CD4-positive, alpha-beta T cell (primary cell): ENCODE results near the gene DSCAML1. TPM values are rescaled to one million over a fixed set of nuclear protein-coding genes. Genes with fewer than 3 reads are reported as not detected.

Experiments
- ATAC-seq: fragments of 200-7000 bp; cut with Tn5 transposase; one replicate; pipeline ENCODE4 v1.10.0; 2022; ENCODE audit warnings: mild to moderate bottlenecking; ENCODE audit not compliant: poor library complexity
- CTCF ChIA-PET: fragments of 350-600 bp; sonication (Branson Sonifier 250); formaldehyde crosslinking; loops from one replicate; lab custom pipeline; 2021; ENCODE audit warnings: antibody characterized with exemption, inconsistent platforms; lab: Charles Lee
- POLR2A ChIA-PET: fragments of 350-600 bp; sonication (Branson Sonifier 250); formaldehyde crosslinking; loops from one replicate; lab custom pipeline; 2021; ENCODE audit warnings: antibody characterized with exemption, inconsistent platforms; lab: Charles Lee
- DNase-seq, 14 experiments: peaks; one replicate each; pipeline ENCODE4 v3.0.0-alpha.2; 2013 to 2020; ENCODE audit warnings: mixed read lengths in 2 of 14
- H3K27ac ChIP-seq, 2 donors: one replicate each; pipeline versions ENCODE4 v1.5.1 to v1.7.0; 2013; ENCODE audit warnings: low read length in 2 of 2, low read depth in 1 of 2, mild to moderate bottlenecking in 1 of 2
- H3K27me3 ChIP-seq, 2 experiments: 1 replicate in 1 of 2; 2 replicates in 1 of 2; pipeline versions ENCODE4 v1.6.1 to v1.7.0; 2013; ENCODE audit warnings: low read length in 2 of 2, control low read depth in 1 of 2, mild to moderate bottlenecking in 1 of 2, moderate library complexity in 1 of 2; ENCODE audit not compliant: insufficient read depth in 2 of 2, control insufficient read depth in 1 of 2
- H3K36me3 ChIP-seq: one replicate; pipeline ENCODE4 v1.6.1; 2013; ENCODE audit warnings: low read length, control low read depth; ENCODE audit not compliant: insufficient read depth
- H3K4me1 ChIP-seq: one replicate; pipeline ENCODE4 v1.6.1; 2013; ENCODE audit warnings: low read length, control low read depth; ENCODE audit not compliant: insufficient read depth
- H3K4me3 ChIP-seq: one replicate; pipeline ENCODE4 v1.5.1; 2013; ENCODE audit warnings: mild to moderate bottlenecking, low read length, moderate library complexity
- H3K9me3 ChIP-seq, 2 experiments: 1 replicate in 1 of 2; 2 replicates in 1 of 2; pipeline versions ENCODE4 v1.6.1 to v1.7.0; 2013; ENCODE audit warnings: low read length in 2 of 2, mild to moderate bottlenecking in 2 of 2, control low read depth in 1 of 2, moderate library complexity in 1 of 2; ENCODE audit not compliant: control insufficient read depth in 1 of 2, insufficient read depth in 1 of 2
- H3K27ac Mint-ChIP-seq: one replicate; pipeline ENCODE4 v1.8.0; 2020; ENCODE audit warnings: mixed read lengths
- H3K27me3 Mint-ChIP-seq: one replicate; pipeline ENCODE4 v1.8.0; 2021; ENCODE audit warnings: mixed read lengths
- H3K36me3 Mint-ChIP-seq: one replicate; pipeline ENCODE4 v1.8.0; 2021; ENCODE audit warnings: low read depth, mixed read lengths
- H3K4me1 Mint-ChIP-seq: one replicate; pipeline ENCODE4 v1.8.0; 2021; ENCODE audit warnings: low read depth, mixed read lengths
- H3K4me3 Mint-ChIP-seq: one replicate; pipeline ENCODE4 v1.8.0; 2020; ENCODE audit warnings: mild to moderate bottlenecking, mixed read lengths
- H3K9me3 Mint-ChIP-seq: one replicate; pipeline ENCODE4 v1.8.0; 2020; ENCODE audit warnings: mixed read lengths
- CTCF ChIP-seq: fragments of 200-600 bp; IDR thresholded peaks from one replicate; pipeline ENCODE4 v1.8.0; 2022; ENCODE audit warnings: antibody characterized with exemption, mild to moderate bottlenecking
- intact Hi-C, 2 experiments: fragments of 100-400 bp; cut with DNase I in 1 of 2; cut with micrococcal nuclease in 1 of 2; formaldehyde crosslinking; loops; one replicate each; pipeline versions ENCODE4 v1.15.1 to v1.9.0; 2023 to 2025; cut with DNase I, micrococcal nuclease
- total RNA-seq, 174 experiments: library from RNA in 2 of 174; stranded (reverse) in 2 of 174; gene quantifications; one replicate each; pipeline ENCODE4 v1.2.3 and lab custom pipeline; 2021 to 2026

The DSCAML1 gene
- total RNA-seq, 2 experiments from 2014 or later: 0.22 to 0.61 TPM

- no peak overlapping the region for H3K4me3 Mint-ChIP-seq
- Histone ChIP-seq H3K4me1 (no peaks in the 10 kb centered on the region), H3K4me3 (no peak overlapping the region), H3K9me3 (no peaks in the 10 kb centered on the region), H3K27ac (no peak overlapping the region), H3K27me3 (no peaks in the 10 kb centered on the region), H3K36me3 (peaks cover 65% of the 10 kb centered on the region)
- no peaks in the 10 kb centered on the region for H3K4me1 Mint-ChIP-seq
- H3K27me3 Mint-ChIP-seq: no peaks in the 10 kb centered on the region
- intact Hi-C loops: no loop called here
- peaks cover 84% of the 10 kb centered on the region for H3K36me3 Mint-ChIP-seq
- TF ChIP-seq CTCF: no peak
- no peak for ATAC-seq
- ChIA-PET CTCF (no interaction called here), POLR2A (no interaction called here)
- H3K9me3 Mint-ChIP-seq: no peaks in the 10 kb centered on the region
- no peak for DNase-seq
- no peak overlapping the region for H3K27ac Mint-ChIP-seq
These were observed 411.5 kb downstream of the DSCAML1 start for GRCh38 chr11:117385471-117385870.

- intact Hi-C loops: no loop called here
- Mint-ChIP-seq H3K4me3 (no peak overlapping the region), H3K27ac (no peak overlapping the region), H3K9me3 (no peaks in the 10 kb centered on the region), H3K27me3 (no peaks in the 10 kb centered on the region), H3K4me1 (no peaks in the 10 kb centered on the region), H3K36me3 (peaks cover 86% of the 10 kb centered on the region)
- H3K9me3 ChIP-seq: no peaks in the 10 kb centered on the region
- no peak overlapping the region for H3K27ac ChIP-seq
- no peak overlapping the region for H3K4me3 ChIP-seq
- H3K36me3 ChIP-seq: peaks cover 64% of the 10 kb centered on the region
- DNase-seq: no peak
- POLR2A ChIA-PET: no interaction called here
- H3K4me1 ChIP-seq: no peaks in the 10 kb centered on the region
- TF ChIP-seq CTCF: no peak
- no peaks in the 10 kb centered on the region for H3K27me3 ChIP-seq
- no peak for ATAC-seq
- CTCF ChIA-PET: no interaction called here
These were observed 413.0 kb downstream of the DSCAML1 start for GRCh38 chr11:117384045-117384444.

- H3K27me3 ChIP-seq: no peaks in the 10 kb centered on the region
- no peaks in the 10 kb centered on the region for H3K4me1 ChIP-seq
- H3K4me3 Mint-ChIP-seq: no peak overlapping the region
- no peaks in the 10 kb centered on the region for H3K9me3 Mint-ChIP-seq
- POLR2A ChIA-PET: no interaction called here
- H3K36me3 Mint-ChIP-seq: peaks cover 88% of the 10 kb centered on the region
- H3K9me3 ChIP-seq: no peaks in the 10 kb centered on the region
- no peak overlapping the region for H3K4me3 ChIP-seq
- TF ChIP-seq CTCF: no peak
- intact Hi-C loops: no loop called here
- H3K27me3 Mint-ChIP-seq: no peaks in the 10 kb centered on the region
- ATAC-seq (no peak), DNase-seq (no peak)
- no peaks in the 10 kb centered on the region for H3K4me1 Mint-ChIP-seq
- CTCF ChIA-PET: no interaction called here
- peaks cover 58% of the 10 kb centered on the region for H3K36me3 ChIP-seq
- no peak overlapping the region for H3K27ac ChIP-seq
- no peak overlapping the region for H3K27ac Mint-ChIP-seq
These were observed 414.3 kb downstream of the DSCAML1 start for GRCh38 chr11:117382746-117383145.
